HL-60 (cell line): ENCODE data around the gene NOXA1.

Experiments
- DNase-seq, 2 experiments: peaks; one replicate each; pipeline ENCODE4 v3.0.0-alpha.2; 2010 to 2020; ENCODE audit warnings: low read depth in 1 of 2, low spot score in 1 of 2
- H3K27ac ChIP-seq: fragments of 250-450 bp; sonication (Bioruptor Pico); replicated peaks from 2 replicates; pipeline ENCODE4 v1.5.1; 2020; ENCODE audit warnings: mild to moderate bottlenecking, moderate library complexity
- H3K27me3 ChIP-seq: fragments of 250-450 bp; sonication (Bioruptor Pico); 2 replicates; pipeline ENCODE4 v1.5.1; 2021; ENCODE audit warnings: mild to moderate bottlenecking, moderate library complexity; ENCODE audit not compliant: insufficient read depth, poor library complexity, severe bottlenecking
- H3K4me3 ChIP-seq: replicated peaks from 2 replicates; pipeline ENCODE4 v1.5.1; 2011; ENCODE audit warnings: mild to moderate bottlenecking, control low read depth, low read length; ENCODE audit not compliant: insufficient read depth
- CTCF ChIP-seq: IDR thresholded peaks from one replicate; pipeline ENCODE4 v1.5.1; 2011; ENCODE audit warnings: low read length, control low read depth, inconsistent platforms; ENCODE audit not compliant: insufficient read depth
- GABPA ChIP-seq: IDR thresholded peaks from 2 replicates; pipeline ENCODE4 v1.6.1; 2012; ENCODE audit warnings: low read depth
- POLR2AphosphoS5 ChIP-seq: IDR thresholded peaks from 2 replicates; pipeline ENCODE4 v1.6.1; 2012; ENCODE audit warnings: low read depth
- REST ChIP-seq: IDR thresholded peaks from 2 replicates; pipeline ENCODE4 v1.6.1; 2012; ENCODE audit warnings: low read depth; ENCODE audit not compliant: insufficient replicate concordance
- SPI1 ChIP-seq: IDR thresholded peaks from 2 replicates; pipeline ENCODE4 v1.6.1; 2012; ENCODE audit warnings: low read depth, mild to moderate bottlenecking, borderline replicate concordance

Gene NOXA1

GRCh38 chr9:137392232-137393007 is 30.8 kb upstream of the NOXA1 start:
- DNase-seq: no peak
- TF ChIP-seq SPI1 (no peak), REST (no peak), CTCF (no peak), GABPA (no peak), POLR2AphosphoS5 (no peak)
- Histone ChIP-seq H3K4me3 (no peak overlapping the region), H3K27me3 (no peaks in the 10 kb centered on the region), H3K27ac (no peak overlapping the region)

GRCh38 chr9:137393176-137394150 is 29.7 kb upstream of the NOXA1 start:
- H3K27me3 ChIP-seq: no peaks in the 10 kb centered on the region
- no peak overlapping the region for H3K4me3 ChIP-seq
- TF ChIP-seq SPI1: no peak
- TF ChIP-seq REST: no peak
- no peak for TF ChIP-seq POLR2AphosphoS5
- no peak for TF ChIP-seq GABPA
- no peak for TF ChIP-seq CTCF
- DNase-seq: no peak
- H3K27ac ChIP-seq: no peak overlapping the region

GRCh38 chr9:137394866-137395665 is 28.1 kb upstream of the NOXA1 start:
- no peak for DNase-seq
- Histone ChIP-seq H3K27ac (no peak overlapping the region), H3K27me3 (no peaks in the 10 kb centered on the region), H3K4me3 (no peak overlapping the region)
- no peak for TF ChIP-seq GABPA
- no peak for TF ChIP-seq SPI1
- TF ChIP-seq POLR2AphosphoS5: no peak

GRCh38 chr9:137395666-137396010 is 27.6 kb upstream of the NOXA1 start:
- H3K27ac ChIP-seq: no peak overlapping the region
- H3K4me3 ChIP-seq: no peak overlapping the region
- no peak for DNase-seq
- H3K27me3 ChIP-seq: no peaks in the 10 kb centered on the region
- no peak for TF ChIP-seq REST
- TF ChIP-seq POLR2AphosphoS5: no peak
- TF ChIP-seq GABPA: no peak
- no peak for TF ChIP-seq SPI1
- no peak for TF ChIP-seq CTCF
